A673 (cell line): Measurements from ENCODE around the gene ERP44.

Source experiments
- EZH2 ChIP-seq: fragments of 200-600 bp; sonication (generic); IDR thresholded peaks from 2 replicates; pipeline ENCODE4 v1.6.1; 2017; ENCODE audit warnings: borderline replicate concordance, low read depth, mild to moderate bottlenecking, mixed read lengths, antibody characterized with exemption, low read length; ENCODE audit not compliant: poor library complexity, severe bottlenecking
- TF ChIP-seq, protein P1 (sequence below): fragments of 300-800, 200-600 bp; sonication (generic); conservative IDR thresholded peaks from 2 replicates; pipeline ENCODE4 v1.5.1; 2017; ENCODE audit warnings: low read depth, mild to moderate bottlenecking, antibody characterized with exemption, low read length, moderate library complexity, mixed read lengths

DNA sequence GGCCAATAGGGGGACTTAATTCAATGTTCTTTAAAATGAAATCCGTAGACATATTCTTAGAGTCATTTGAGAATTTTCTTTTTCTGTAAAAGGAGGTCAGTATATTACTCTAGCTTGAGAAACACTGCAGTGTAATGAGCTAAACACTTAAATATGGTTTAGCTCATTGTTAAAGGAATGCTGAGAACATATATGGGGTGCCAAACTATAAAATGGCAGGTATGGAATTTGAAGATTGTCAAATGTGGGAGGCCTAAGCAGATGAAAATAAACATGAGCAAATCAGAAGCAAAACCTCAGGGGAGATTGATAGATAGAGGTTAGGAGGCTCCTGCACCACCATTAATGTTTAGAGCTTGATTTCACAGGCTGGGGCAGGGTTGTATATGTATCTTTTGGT lies 134.5 kb downstream of the ERP44 start:
- TF ChIP-seq, protein P1, sequence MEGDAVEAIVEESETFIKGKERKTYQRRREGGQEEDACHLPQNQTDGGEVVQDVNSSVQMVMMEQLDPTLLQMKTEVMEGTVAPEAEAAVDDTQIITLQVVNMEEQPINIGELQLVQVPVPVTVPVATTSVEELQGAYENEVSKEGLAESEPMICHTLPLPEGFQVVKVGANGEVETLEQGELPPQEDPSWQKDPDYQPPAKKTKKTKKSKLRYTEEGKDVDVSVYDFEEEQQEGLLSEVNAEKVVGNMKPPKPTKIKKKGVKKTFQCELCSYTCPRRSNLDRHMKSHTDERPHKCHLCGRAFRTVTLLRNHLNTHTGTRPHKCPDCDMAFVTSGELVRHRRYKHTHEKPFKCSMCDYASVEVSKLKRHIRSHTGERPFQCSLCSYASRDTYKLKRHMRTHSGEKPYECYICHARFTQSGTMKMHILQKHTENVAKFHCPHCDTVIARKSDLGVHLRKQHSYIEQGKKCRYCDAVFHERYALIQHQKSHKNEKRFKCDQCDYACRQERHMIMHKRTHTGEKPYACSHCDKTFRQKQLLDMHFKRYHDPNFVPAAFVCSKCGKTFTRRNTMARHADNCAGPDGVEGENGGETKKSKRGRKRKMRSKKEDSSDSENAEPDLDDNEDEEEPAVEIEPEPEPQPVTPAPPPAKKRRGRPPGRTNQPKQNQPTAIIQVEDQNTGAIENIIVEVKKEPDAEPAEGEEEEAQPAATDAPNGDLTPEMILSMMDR = no peak
- no peak for TF ChIP-seq EZH2
